Common myeloid progenitor, CD34-positive (primary cell): Measurements from ENCODE around the gene EMB. TPM values are rescaled to one million over a fixed set of nuclear protein-coding genes. Genes with fewer than 3 reads are reported as not detected.
A peak's percentile ranks its signal among the peaks of the same experiment; 100 is the strongest.
"Not testable (repeated sequence)": the region's sequence is repeated elsewhere in the genome, so short reads cannot be mapped to it uniquely, and the experiment has no call there.

Experiments used
- CTCF ChIA-PET: fragments of 350-600 bp; sonication (Branson Sonifier 250); formaldehyde crosslinking; loops from one replicate; lab custom pipeline; 2021; ENCODE audit warnings: antibody characterized with exemption; lab: Charles Lee
- POLR2A ChIA-PET: fragments of 350-600 bp; sonication (Branson Sonifier 250); formaldehyde crosslinking; loops from one replicate; lab custom pipeline; 2021; ENCODE audit warnings: antibody characterized with exemption; lab: Charles Lee
- DNase-seq, 3 donors: peaks; one replicate each; pipeline versions ENCODE4 v3.0.0 to v3.0.0-alpha.2; 2013
- H3K27ac ChIP-seq, 2 experiments: 1 replicate in 1 of 2; 2 replicates in 1 of 2; pipeline ENCODE4 v1.7.0; 2013; ENCODE audit warnings: inconsistent platforms in 2 of 2, low read length in 2 of 2, mild to moderate bottlenecking in 2 of 2, low read depth in 1 of 2, moderate library complexity in 1 of 2; ENCODE audit not compliant: severe bottlenecking in 2 of 2, insufficient read depth in 1 of 2, poor library complexity in 1 of 2
- H3K27me3 ChIP-seq, 5 experiments: replicated peaks in 2 of 5; 1 replicate in 3 of 5; 2 replicates in 2 of 5; pipeline versions ENCODE4 v1.6.1 to v1.7.0; 2013; ENCODE audit warnings: low read length in 4 of 5, mild to moderate bottlenecking in 2 of 5, moderate library complexity in 2 of 5, inconsistent platforms in 1 of 5; ENCODE audit not compliant: insufficient read depth in 5 of 5, control insufficient read depth in 4 of 5
- H3K36me3 ChIP-seq, 4 experiments: 1 replicate in 2 of 4; 2 replicates in 2 of 4; pipeline versions ENCODE4 v1.6.1 to v1.7.0; 2013; ENCODE audit warnings: low read length in 3 of 4, control low read depth in 1 of 4, mild to moderate bottlenecking in 1 of 4; ENCODE audit not compliant: control insufficient read depth in 4 of 4, insufficient read depth in 4 of 4
- H3K4me1 ChIP-seq, 4 experiments: 1 replicate in 3 of 4; 2 replicates in 1 of 4; pipeline versions ENCODE4 v1.6.1 to v1.7.1; 2013; ENCODE audit warnings: low read length in 3 of 4, mild to moderate bottlenecking in 3 of 4, control low read depth in 1 of 4, inconsistent platforms in 1 of 4, moderate library complexity in 1 of 4; ENCODE audit not compliant: control insufficient read depth in 4 of 4, insufficient read depth in 4 of 4; ENCODE audit errors: control extremely low read depth in 1 of 4
- H3K4me3 ChIP-seq, 7 experiments: 1 replicate in 4 of 7; 2 replicates in 3 of 7; pipeline versions ENCODE4 v1.5.1 to v1.7.0; 2013; ENCODE audit warnings: mild to moderate bottlenecking in 7 of 7, low read length in 6 of 7, moderate library complexity in 6 of 7, inconsistent platforms in 2 of 7, low read depth in 2 of 7, control low read depth in 1 of 7; ENCODE audit not compliant: insufficient read depth in 4 of 7, control insufficient read depth in 1 of 7; ENCODE audit errors: extremely low read depth in 1 of 7
- H3K9me3 ChIP-seq, 5 experiments: 1 replicate in 4 of 5; 2 replicates in 1 of 5; pipeline versions ENCODE4 v1.6.1 to v1.7.1; 2013; ENCODE audit warnings: low read length in 4 of 5, mild to moderate bottlenecking in 2 of 5, inconsistent platforms in 1 of 5, low read depth in 1 of 5, moderate library complexity in 1 of 5; ENCODE audit not compliant: control insufficient read depth in 4 of 5, insufficient read depth in 2 of 5; ENCODE audit errors: control extremely low read depth in 1 of 5
- WGBS: methylation state at CpG from one replicate; pipeline ENCODE4 v1.1.5; 2013; ENCODE audit not compliant: insufficient coverage; 5-methylcytosine and 5-hydroxymethylcytosine counted together
- polyA plus RNA-seq: library from polyadenylated mRNA; unstranded; fragments of 120-200 nt; gene quantifications from one replicate; pipeline ENCODE4 v1.2.1, GENCODE V29; 2013

Gene EMB, protein sequence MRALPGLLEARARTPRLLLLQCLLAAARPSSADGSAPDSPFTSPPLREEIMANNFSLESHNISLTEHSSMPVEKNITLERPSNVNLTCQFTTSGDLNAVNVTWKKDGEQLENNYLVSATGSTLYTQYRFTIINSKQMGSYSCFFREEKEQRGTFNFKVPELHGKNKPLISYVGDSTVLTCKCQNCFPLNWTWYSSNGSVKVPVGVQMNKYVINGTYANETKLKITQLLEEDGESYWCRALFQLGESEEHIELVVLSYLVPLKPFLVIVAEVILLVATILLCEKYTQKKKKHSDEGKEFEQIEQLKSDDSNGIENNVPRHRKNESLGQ
- polyA plus RNA-seq, result 116 TPM

DNA sequence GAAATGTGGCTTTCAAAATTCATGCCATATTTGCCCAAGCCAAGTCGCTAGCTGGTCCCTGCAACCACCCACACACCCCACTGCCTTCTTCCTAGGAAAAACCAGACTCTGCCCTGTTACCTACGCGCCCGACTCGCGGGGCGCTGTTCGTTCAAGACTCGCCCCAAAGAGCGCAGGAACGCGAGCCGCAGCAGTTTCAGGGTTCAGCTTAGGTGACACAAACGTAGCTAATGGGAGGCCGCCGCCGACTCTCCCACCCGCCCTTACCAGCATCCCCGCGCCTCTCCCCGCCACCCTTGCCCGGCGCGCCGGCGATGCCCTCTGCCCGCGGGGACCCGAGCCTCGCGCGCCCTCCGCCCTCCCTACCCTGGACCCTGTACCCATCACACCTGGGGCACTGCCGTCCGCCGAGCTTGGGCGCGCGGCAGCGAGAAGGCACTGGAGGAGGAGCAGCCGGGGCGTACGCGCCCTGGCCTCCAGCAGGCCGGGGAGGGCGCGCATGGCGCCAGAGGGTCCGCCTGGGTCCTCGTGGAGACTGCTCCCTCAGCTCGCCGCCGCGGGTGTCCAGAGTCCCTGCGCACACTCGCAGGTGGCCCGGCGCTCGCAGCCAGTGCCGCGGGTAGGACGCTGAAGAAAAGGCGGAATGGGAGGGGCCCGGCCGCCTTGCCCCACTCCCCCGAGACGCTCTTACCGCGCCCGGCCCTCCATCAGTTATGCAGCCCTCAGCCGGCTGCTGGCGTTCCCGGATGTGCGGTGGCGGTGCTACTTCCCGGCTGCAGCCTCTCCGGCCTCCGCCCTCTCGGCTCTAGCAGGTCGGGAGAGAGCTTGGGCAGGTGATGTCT is at the start of gene EMB:
TSS of gene EMB (minus strand) at position 638 of the 842 bp plus-strand sequence. CDS start at position 501, 137 bp downstream.
- Histone ChIP-seq H3K36me3 (peaks cover 0 to 5% (median 0%) of the 10 kb centered on the region in 4 experiments), H3K4me3 (peak within 1 kb of the TSS; percentile 27 to 95 (median 82)), H3K27ac (peak within 1 kb of the TSS; percentile 66 to 79), H3K4me1 (peaks cover 6 to 43% (median 28%) of the 10 kb centered on the region in 4 experiments), H3K27me3 (no peaks in the 10 kb centered on the region), H3K9me3 (no peaks in the 10 kb centered on the region)
- ChIA-PET CTCF (interaction anchor here (1.2 to 3.1 kb wide), 5 partner anchors 10 to 311 kb away, joined by 4 to 10 read pairs (median 4); no protein-coding TSS in a partner anchor), POLR2A (no interaction called here)
- under 1% methylated on average over 80 of the region's 80 CpGs for WGBS
- DNase-seq, result peak; percentile 81 to 91 (median 87)

DNA sequence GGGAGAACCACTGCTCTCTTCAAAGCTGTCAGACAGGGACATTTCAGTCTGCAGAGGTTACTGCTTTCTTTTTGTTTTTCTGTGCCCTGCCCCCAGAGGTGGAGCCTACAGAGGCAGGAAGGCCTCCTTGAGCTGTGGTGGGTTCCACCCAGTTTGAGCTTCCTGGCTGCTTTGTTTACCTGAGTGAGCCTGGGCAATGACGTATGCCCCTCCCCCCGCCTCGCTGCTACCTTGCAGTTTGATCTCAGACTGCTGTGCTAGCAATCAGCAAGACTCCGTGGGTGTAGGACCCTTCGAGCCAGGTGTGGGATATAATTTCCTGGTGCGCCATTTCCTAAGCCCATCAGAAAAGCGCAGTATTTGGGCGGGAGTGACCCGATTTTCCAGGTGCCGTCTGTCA is 48.4 kb upstream of the EMB start:
- DNase-seq, H3K27me3 ChIP-seq, POLR2A ChIA-PET: not testable (repeated sequence)

DNA sequence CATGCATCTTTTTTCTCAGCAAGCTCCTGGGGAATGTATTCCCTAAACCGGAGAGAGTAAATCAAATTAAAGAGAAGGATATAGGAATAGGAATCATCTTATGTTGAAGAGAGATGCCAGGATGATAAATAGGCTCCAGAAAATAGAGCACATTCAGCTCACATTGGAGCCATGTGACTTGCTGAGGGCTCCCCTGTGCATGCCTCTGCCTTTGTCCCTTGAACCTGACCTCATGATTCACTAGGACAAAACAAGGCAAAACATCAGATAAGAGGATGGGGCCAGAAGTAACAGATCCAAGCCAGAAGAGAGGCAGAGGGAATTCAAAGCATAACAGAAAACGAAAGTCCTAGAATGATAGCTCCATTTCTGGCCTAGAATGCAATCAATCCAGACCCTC is 37.7 kb upstream of the EMB start:
- 100% methylated on average over 1 of the region's 2 CpGs for WGBS
- H3K4me3 ChIP-seq, H3K27me3 ChIP-seq, H3K4me1 ChIP-seq, CTCF ChIA-PET, H3K9me3 ChIP-seq, H3K36me3 ChIP-seq, DNase-seq, H3K27ac ChIP-seq, POLR2A ChIA-PET: not testable (repeated sequence)

More for the DNA sequence above, 48.4 kb upstream of the EMB start:
- H3K36me3 ChIP-seq, H3K27ac ChIP-seq, H3K4me3 ChIP-seq, CTCF ChIA-PET, H3K9me3 ChIP-seq, H3K4me1 ChIP-seq: not testable (repeated sequence)
- WGBS, result 96% methylated on average over 7 of the region's 10 CpGs

DNA sequence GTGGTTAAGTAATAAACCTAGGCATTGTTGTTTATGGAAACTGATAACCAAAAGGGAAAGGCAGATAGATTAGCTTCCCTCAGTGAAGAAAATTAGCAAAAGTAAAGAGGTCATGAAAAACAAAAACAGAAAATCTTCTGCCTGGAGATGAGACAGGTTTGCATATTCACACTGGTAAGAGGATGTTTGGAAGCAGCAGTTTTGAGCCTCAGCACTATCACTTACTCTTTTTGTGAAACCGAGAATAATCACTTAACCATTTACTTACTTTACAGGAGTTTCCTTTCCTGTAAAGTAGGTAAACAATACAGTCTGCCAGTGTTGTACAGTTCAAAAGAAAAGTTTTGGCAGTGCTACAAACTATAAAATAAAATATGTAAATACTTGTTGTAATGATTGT is 35.5 kb upstream of the EMB start:
- no peaks in the 10 kb centered on the region for H3K4me1 ChIP-seq
- no peaks in the 10 kb centered on the region for H3K27me3 ChIP-seq
- no CpG with 5 or more reads among the region's 1 CpG for WGBS
- H3K4me3 ChIP-seq, result no peak overlapping the region
- H3K9me3 ChIP-seq, result no peaks in the 10 kb centered on the region
- no peak for DNase-seq
- no peak overlapping the region for H3K27ac ChIP-seq
- POLR2A ChIA-PET, result no interaction called here
- no peaks in the 10 kb centered on the region for H3K36me3 ChIP-seq
- CTCF ChIA-PET, result no interaction called here

DNA sequence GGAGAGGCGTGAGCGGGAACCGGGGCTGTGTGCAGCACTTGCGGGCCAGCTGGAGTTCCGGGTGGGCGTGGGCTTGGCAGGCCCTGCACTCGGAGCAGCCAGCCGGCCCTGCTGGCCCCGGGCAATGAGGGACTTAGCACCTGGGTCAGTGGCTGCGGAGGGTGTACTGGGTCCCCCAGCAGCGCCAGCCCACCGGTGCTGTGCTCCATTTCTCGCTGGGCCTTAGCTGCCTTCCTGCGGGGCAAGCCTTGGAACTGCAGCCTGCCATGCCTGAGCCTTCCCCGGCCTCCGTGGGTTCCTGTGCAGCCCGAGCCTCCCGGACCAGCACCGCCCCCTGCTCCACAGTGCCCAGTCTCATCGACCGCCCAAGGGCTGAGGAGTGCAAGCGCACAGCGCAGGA is 23.9 kb upstream of the EMB start:
- POLR2A ChIA-PET, result not testable (repeated sequence)

DNA sequence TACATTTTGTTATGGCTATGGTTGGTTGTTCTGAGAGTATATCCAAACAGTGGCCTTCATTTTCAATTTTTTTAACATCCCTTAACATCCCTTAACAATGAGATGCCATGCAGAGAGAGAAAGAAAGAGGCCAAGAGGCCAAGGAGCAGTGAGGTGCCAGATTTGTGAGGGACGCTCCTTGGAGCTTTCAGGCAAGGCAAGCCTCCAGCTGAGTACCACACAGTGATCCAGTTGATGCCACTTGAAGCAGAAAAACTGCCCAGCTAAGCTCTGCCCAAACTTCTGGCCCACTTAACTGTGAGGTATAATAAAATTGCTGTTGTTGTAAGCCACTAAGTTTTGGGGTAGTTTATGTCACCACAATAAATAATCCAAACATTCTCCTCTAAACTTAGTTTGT is 22.6 kb upstream of the EMB start:
- POLR2A ChIA-PET, result no interaction called here
- H3K9me3 ChIP-seq, result peaks cover 0 to 3% (median 0%) of the 10 kb centered on the region in 5 experiments
- H3K27ac ChIP-seq, result no peak overlapping the region
- DNase-seq, result no peak
- WGBS, result 100% methylated on average over 1 of the region's 1 CpG
- H3K36me3 ChIP-seq, result no peaks in the 10 kb centered on the region
- H3K27me3 ChIP-seq, result no peaks in the 10 kb centered on the region
- no peaks in the 10 kb centered on the region for H3K4me1 ChIP-seq
- CTCF ChIA-PET, result no interaction called here
- no peak overlapping the region for H3K4me3 ChIP-seq

More for the DNA sequence above, 23.9 kb upstream of the EMB start:
- H3K27ac ChIP-seq, H3K9me3 ChIP-seq, H3K27me3 ChIP-seq, H3K36me3 ChIP-seq, H3K4me1 ChIP-seq, DNase-seq, H3K4me3 ChIP-seq: not testable (repeated sequence)
- CTCF ChIA-PET, result interaction anchor here (0.6 to 0.9 kb wide), 2 partner anchors 9 to 78 kb away, joined by 3 read pairs; no protein-coding TSS in a partner anchor
- WGBS, result 94% methylated on average over 18 of the region's 23 CpGs

DNA sequence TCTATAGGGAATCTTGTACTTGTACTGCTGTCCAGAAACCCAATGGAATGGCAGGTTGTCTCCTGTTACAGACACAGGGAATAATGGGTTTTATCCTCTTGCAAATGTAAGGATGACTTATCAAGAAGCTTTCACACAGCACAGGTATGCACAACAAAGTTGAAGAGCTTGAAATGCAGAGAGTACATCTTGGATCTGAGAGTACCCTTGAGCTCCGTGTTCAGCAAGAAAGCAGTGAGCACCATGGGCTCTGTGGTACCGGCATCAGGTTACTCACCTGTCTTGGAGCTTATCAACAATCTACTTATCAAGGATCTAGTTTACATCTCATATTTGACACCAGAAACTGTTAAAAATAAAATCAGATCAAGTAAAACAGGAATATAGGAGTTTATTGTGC is 22.0 kb upstream of the EMB start:
- Histone ChIP-seq H3K27me3 (no peaks in the 10 kb centered on the region), H3K9me3 (peaks cover 0 to 3% (median 0%) of the 10 kb centered on the region in 5 experiments), H3K4me1 (no peaks in the 10 kb centered on the region), H3K4me3 (no peak overlapping the region), H3K36me3 (no peaks in the 10 kb centered on the region), H3K27ac (no peak overlapping the region)
- ChIA-PET POLR2A (no interaction called here), CTCF (no interaction called here)
- 100% methylated on average over 2 of the region's 2 CpGs for WGBS
- no peak for DNase-seq
